Osteocyte (in vitro differentiated cells): Measurements from ENCODE around the gene CARD14. TPM values are rescaled to one million over a fixed set of nuclear protein-coding genes. Genes with fewer than 3 reads are reported as not detected.

ENCODE experiments used
- DNase-seq: peaks from one replicate; pipeline ENCODE4 v3.0.0; 2021; ENCODE audit warnings: mixed read lengths; ENCODE audit not compliant: unreplicated experiment; ENCODE audit errors: extremely low spot score
- H3K27ac Mint-ChIP-seq: one replicate; pipeline ENCODE4 v1.8.0; 2021; ENCODE audit warnings: mild to moderate bottlenecking, mixed read lengths; ENCODE audit not compliant: unreplicated experiment
- H3K27me3 Mint-ChIP-seq: one replicate; pipeline ENCODE4 v1.8.0; 2021; ENCODE audit warnings: mixed read lengths; ENCODE audit not compliant: unreplicated experiment
- H3K36me3 Mint-ChIP-seq: one replicate; pipeline ENCODE4 v1.8.0; 2021; ENCODE audit warnings: mixed read lengths; ENCODE audit not compliant: unreplicated experiment
- H3K4me1 Mint-ChIP-seq: one replicate; pipeline ENCODE4 v1.8.0; 2021; ENCODE audit warnings: mixed read lengths; ENCODE audit not compliant: unreplicated experiment
- H3K4me3 Mint-ChIP-seq: one replicate; pipeline ENCODE4 v1.8.0; 2021; ENCODE audit warnings: mild to moderate bottlenecking, moderate library complexity, mixed read lengths; ENCODE audit not compliant: unreplicated experiment
- H3K9me3 Mint-ChIP-seq: one replicate; pipeline ENCODE4 v1.8.0; 2021; ENCODE audit warnings: mixed read lengths; ENCODE audit not compliant: unreplicated experiment
- total RNA-seq: library from RNA; stranded (reverse); gene quantifications from 2 replicates; pipeline ENCODE4 v1.2.1, GENCODE V29; 2021
- TF ChIP-seq, protein P1 (sequence below): fragments of 200-600 bp; sonication (generic); IDR thresholded peaks from 2 replicates; pipeline ENCODE4 v1.5.0; 2021; ENCODE audit warnings: antibody characterized with exemption, mild to moderate bottlenecking, moderate library complexity

CARD14 gene
- total RNA-seq, 1 donor from 2014 or later, result 0.16 TPM

DNA sequence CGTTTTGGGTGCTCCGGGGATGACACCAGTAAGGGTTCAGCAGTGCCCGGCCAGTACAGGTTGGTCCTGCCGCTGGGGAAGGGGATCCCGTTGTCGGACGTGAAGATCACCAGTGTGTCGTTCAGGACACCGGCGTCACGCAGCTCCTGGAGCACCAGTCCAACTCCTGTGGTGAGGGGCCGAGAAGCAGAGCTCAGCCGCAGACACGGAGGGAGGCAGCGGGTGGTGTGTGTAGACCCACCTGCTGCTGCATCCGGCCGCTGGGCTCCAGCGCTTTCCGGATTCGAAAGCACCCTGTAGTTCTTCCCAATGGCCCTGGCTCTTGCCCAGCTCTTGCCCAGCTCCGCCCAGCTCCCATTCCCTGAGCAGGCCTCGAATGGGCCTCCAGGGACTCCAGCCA is 42.3 kb downstream of the CARD14 start:
- peaks cover 17% of the 10 kb centered on the region for H3K36me3 Mint-ChIP-seq
- no peak overlapping the region for H3K27ac Mint-ChIP-seq
- no peaks in the 10 kb centered on the region for H3K4me1 Mint-ChIP-seq
- TF ChIP-seq, protein P1, sequence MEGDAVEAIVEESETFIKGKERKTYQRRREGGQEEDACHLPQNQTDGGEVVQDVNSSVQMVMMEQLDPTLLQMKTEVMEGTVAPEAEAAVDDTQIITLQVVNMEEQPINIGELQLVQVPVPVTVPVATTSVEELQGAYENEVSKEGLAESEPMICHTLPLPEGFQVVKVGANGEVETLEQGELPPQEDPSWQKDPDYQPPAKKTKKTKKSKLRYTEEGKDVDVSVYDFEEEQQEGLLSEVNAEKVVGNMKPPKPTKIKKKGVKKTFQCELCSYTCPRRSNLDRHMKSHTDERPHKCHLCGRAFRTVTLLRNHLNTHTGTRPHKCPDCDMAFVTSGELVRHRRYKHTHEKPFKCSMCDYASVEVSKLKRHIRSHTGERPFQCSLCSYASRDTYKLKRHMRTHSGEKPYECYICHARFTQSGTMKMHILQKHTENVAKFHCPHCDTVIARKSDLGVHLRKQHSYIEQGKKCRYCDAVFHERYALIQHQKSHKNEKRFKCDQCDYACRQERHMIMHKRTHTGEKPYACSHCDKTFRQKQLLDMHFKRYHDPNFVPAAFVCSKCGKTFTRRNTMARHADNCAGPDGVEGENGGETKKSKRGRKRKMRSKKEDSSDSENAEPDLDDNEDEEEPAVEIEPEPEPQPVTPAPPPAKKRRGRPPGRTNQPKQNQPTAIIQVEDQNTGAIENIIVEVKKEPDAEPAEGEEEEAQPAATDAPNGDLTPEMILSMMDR, result no peak
- no peaks in the 10 kb centered on the region for H3K27me3 Mint-ChIP-seq
- no peak overlapping the region for H3K4me3 Mint-ChIP-seq
- DNase-seq, result no peak
- no peaks in the 10 kb centered on the region for H3K9me3 Mint-ChIP-seq

DNA sequence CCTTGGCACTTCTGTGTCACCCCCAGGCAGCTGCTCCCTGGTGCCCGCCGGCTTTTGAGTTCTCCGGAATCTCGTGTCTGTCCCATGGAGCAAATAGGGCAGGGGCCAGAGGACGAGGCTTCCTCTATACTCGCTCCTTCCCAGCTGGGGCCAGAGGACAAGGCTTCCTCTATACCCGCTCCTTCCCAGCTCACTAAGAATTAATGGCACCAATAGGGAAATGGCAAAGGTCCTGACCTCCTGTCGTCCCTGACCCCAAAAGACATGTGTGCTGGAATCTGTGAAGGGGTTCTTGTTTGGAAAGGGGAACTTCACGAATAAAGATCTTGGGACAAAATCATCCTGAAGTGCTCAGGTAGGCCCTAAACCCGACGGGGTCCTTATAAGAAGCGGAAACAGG is 42.7 kb downstream of the CARD14 start:
- Mint-ChIP-seq H3K27ac (no peak overlapping the region), H3K27me3 (no peaks in the 10 kb centered on the region), H3K9me3 (no peaks in the 10 kb centered on the region), H3K36me3 (peaks cover 19% of the 10 kb centered on the region), H3K4me3 (no peak overlapping the region), H3K4me1 (no peaks in the 10 kb centered on the region)
- no peak for DNase-seq
- TF ChIP-seq, protein P1, result no peak

GRCh38 chr17:80212962-80213642 is 43.3 kb downstream of the CARD14 start:
- Mint-ChIP-seq H3K27ac (no peak overlapping the region), H3K27me3 (no peaks in the 10 kb centered on the region), H3K36me3 (peaks cover 19% of the 10 kb centered on the region), H3K9me3 (no peaks in the 10 kb centered on the region), H3K4me1 (no peaks in the 10 kb centered on the region), H3K4me3 (no peak overlapping the region)
- no peak for DNase-seq
- TF ChIP-seq, protein P1, result no peak

DNA sequence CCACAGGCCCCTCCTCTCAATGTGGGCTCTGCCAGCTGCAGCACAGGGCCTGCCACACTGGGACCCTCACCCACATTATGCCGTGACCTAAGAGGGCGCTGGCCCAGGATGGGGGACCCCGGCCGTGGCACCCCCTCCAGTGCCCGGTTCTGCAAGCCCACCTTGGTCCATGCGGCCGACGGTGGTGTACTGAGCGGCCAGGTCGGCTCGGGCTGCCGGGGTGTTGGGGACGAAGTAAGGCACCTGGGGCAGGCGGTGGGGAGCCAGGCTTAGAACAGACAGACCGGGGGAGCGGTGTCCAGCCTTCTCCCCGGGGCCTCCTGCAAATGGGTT is 43.8 kb downstream of the CARD14 start:
- no peak overlapping the region for H3K4me3 Mint-ChIP-seq
- no peak for DNase-seq
- no peaks in the 10 kb centered on the region for H3K27me3 Mint-ChIP-seq
- H3K27ac Mint-ChIP-seq, result no peak overlapping the region
- peaks cover 19% of the 10 kb centered on the region for H3K36me3 Mint-ChIP-seq
- H3K9me3 Mint-ChIP-seq, result no peaks in the 10 kb centered on the region
- TF ChIP-seq, protein P1, result no peak
- peaks cover under 1% of the 10 kb centered on the region for H3K4me1 Mint-ChIP-seq

- peaks cover 6% of the 10 kb centered on the region for H3K4me1 Mint-ChIP-seq
- TF ChIP-seq, protein P1, result no peak
- no peak overlapping the region for H3K27ac Mint-ChIP-seq
- H3K4me3 Mint-ChIP-seq, result no peak overlapping the region
- no peaks in the 10 kb centered on the region for H3K9me3 Mint-ChIP-seq
- DNase-seq, result no peak
- H3K27me3 Mint-ChIP-seq, result no peaks in the 10 kb centered on the region
- peaks cover 19% of the 10 kb centered on the region for H3K36me3 Mint-ChIP-seq
Measured at GRCh38 chr17:80214012-80214877, 44.4 kb downstream of the CARD14 start.
